GM19351 (cell line): Measurements from ENCODE around the gene VN1R5.
"Not testable (repeated sequence)": the region's sequence is repeated elsewhere in the genome, so short reads cannot be mapped to it uniquely, and the experiment has no call there.

Experiments used
- ATAC-seq: cut with Tn5 transposase; IDR thresholded peaks from one replicate; pipeline ENCODE4 v1.9.1; 2021; ENCODE audit warnings: mild to moderate bottlenecking, moderate library complexity; ENCODE audit not compliant: unreplicated experiment

The VN1R5 gene

DNA sequence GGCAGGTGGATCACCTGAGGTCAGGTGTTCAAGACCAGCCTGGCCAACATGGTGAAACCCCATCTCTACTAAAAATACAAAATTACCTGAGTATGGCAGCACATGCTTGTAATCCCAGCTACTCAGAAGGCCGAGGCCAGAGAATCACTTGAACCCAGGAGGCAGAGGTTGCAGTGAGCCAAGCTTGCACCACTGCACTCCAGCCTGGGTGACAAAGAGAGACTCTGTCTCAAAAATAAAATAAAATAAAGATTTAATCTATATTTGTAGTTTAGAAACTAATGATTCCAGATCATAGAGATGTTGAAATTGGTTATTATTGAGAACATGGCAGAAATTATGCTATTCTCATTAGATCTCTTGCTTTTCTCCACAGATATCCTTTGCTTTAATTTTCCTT is at the start of gene VN1R5:
Gene VN1R5, plus strand, starts transcription at position 301 of the 400 bp plus-strand sequence.
- ATAC-seq = not testable (repeated sequence)

DNA sequence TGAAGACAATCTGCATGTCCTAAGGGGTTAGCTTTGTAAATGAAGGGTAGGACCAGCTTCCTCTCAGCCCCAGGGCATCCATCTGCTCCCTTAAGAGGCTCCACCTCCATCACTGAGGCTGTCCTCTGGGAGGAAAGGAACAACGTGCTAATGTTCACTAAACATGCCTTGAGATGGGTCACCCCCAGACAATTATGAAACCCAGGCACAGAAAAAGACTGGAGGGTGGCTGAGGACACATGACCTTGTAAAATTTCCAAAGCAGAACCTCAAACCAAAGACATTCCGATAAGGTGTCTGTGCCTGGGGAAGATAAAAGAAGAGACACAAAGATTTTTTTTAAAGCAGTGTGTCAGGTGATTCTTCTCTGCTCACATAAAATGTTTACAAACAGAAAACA is 46.5 kb upstream of the VN1R5 start:
- ATAC-seq = no peak

DNA sequence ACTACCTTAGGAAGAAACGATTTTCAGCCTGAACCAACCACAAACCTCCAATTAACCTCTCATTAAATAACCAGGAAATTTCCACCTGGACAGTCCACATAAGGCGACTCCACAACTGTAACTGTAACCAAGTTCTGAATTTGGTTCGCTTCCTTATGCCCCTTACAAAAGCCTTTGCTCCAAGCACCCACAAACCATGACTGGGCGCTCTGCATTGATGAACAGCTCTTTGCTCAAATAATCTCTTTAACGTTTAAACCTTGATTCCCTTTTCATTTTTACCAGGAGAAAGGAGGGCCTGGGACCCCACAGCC is 45.9 kb upstream of the VN1R5 start:
- ATAC-seq = peak; percentile 11

DNA sequence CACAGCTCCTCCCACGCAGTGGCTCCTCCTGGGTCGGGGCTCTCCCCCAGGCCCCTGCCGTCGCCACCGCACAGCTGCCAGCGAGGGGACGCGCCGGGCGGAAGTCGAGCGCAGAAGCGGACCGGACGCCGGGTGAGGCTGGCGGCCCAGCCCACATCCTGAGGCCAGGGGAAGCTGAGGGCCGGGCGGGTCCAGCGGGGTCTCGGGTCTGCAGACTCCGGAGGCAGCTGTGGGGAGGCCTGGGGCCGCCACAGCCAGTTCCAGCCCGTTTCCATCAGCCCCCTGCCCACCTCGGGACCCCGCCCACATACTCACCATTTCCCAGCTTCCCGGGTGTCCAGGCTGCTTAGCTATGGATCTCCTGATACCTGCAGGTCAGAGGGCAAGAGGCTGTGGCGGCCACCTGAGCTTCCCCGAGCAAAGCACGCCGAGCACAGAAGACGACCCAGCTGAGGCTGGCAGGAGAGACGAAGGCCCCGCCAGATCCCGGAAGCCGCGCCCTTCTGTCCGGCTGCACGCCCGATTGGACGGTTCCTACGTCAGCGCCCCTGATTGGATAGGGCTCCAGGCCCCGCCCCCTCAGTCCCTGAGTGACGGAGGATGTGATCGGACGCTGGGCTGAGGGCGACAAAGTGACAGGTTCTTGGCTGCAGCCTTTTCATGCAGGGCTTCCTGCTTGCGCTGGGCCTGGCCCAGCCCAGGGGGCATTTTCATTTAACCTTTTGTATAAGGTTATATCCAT is 45.3 kb upstream of the VN1R5 start:
- peak; percentile 86 for ATAC-seq

DNA sequence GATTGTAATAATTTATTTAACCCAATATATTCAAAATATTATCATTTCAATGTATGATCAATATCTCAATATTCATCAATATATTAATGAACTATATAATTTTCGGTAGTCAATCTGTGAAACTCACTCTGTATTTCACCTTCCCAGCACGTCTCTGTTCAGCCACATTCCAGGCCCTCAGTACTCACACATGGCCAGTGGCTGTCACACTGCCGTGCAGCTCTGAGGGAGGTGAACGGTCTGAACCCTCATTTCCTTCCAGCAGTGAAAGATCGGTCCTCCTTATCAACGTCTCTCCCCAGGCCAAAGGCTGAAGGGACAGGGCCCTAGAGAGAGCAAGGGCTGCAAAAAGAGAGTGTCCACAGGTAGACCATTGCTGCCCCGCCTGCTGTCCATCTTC is 44.5 kb upstream of the VN1R5 start:
- no peak for ATAC-seq

DNA sequence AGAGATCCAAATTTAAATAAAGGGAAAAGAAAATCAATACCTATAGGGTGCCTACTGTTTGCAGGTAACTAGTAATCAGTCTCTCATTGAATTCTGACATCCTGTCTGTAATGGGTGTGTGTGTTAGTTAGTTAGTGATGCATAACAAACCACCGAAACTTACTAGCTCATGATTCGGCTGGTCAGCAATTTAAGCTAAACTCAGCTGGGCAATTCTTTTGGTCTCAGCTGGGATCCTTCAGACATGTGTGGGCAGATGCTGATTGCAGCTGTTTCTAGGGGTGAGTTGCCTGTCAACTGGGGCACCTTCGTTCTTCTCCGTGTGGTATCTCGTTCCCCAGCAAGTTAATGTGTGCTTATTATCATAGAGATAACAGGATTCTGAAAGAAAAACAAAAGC is 43.9 kb upstream of the VN1R5 start:
- ATAC-seq = peak; percentile 49

DNA sequence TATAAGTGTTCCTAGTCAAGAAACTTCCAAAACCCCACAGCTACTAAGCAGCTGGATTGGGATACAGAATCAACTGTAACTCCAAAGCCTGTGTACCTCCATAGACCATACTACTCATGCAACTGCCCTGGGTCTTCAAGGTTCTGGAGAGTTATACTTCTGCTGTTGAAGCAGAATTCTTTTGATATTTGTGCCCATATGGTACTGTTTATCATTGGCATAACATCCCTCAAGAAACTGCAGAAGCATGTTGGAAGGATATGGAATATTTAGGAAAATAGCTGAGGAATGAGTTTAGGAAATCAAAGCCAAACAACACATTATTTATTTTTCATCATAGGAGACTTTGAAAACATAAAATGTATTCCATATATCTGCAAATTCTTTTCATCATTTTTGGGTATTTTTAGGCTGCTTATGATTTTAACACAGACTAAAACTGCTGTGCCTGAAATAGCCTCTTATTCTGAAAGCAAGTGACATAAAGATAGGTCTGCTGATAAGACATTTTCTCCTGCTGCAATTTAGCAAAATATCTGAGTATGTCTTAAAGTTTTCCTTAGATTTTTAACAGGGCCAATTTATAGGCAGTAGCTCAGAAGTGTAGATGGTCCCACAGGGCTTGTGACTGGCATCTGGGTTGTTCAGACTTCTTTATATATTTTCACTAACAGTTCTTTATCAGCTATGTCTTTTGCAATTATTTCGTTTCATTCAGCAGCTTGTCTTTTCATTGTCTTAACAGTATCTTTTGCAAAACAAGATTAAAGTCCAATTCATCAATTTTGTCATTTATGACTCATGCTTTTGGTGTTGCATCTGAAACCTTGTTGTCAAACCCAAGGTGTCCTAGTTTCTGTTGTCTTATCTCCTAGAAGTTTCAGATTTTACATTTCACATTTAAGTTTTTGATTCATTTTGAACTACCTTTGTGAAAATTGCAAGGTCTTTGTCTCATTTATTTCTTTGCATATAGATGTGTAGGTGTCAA is 43.0 kb upstream of the VN1R5 start:
- no peak for ATAC-seq

DNA sequence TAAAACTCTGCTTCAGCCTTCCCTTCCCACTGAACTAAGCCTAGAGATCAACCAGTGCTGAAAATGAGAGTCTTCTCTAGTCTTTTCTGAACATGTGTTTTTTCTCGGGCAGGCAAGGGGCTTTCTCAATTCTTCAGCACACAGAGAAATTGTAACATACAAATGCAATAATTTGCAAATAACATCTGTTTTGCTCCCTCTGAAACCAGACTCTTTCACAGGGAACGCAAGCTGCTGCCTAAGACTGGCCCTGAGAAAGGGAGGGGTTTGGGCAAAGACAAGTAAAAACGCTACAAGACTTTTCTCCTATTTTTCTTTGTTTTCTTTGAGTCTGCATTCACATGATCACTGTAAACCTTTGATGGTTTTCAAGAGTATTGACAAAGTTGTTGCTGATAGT is 39.6 kb upstream of the VN1R5 start:
- no peak for ATAC-seq

DNA sequence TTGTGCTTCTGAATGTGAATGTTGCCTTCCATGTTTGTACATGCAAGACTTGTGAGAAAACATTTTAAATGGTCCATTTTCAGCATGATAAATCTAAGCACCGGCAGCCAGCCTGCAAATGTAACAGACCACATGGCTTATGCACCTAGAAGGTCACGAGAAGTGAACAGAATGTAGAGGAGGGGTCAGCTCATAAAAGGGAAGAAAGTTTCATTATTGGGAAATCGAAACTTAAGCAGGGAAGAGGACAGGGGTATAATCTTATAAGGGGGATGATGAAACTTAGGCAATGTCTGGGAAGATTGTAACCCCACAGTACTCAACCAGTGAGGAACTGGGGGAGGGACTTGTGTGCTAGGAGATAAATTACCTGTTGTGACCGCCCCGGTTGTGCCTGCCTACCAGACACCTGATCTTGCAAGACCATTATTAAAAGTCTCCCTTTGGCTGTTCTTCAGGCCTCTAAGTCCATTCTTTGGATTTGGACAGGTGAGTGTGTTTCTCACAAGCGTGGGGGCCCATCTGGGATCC is 37.7 kb upstream of the VN1R5 start:
- ATAC-seq = no peak

DNA sequence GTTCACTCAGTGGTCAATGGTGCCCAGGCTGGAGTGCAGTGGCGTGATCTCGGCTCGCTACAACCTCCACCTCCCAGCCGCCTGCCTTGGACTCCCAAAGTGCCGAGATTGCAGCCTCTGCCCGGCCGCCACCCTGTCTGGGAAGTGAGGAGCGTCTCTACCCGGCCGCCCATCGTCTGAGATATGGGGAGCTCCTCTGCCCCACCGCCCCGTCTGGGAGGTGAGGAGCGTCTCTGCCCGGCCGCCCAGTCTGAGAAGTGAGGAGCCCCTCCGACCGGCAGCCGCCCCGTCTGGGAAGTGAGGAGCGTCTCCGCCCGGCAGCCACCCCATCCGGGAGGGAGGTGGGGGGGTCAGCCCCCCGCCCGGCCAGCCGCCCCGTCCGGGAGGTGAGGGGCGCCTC is 35.6 kb upstream of the VN1R5 start:
- ATAC-seq = not testable (repeated sequence)

DNA sequence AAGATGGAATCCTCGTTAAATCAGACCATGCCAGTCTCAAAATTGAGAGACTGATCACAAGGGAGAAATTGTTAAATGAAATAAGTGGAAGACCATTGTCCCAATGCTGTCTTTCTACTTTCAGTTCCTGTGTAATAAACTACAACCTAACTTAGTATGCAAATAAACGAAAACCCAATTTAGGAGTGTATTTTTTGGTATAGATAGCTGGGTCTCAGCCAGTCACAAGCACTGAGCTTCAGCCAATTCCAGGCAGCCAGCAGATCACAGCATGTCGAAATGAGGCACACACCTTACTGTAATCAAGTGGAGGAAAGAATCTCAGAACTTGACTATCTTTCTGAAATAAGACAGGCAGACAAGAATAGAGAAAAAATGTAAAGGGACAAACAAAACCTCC is 33.0 kb upstream of the VN1R5 start:
- no peak for ATAC-seq

DNA sequence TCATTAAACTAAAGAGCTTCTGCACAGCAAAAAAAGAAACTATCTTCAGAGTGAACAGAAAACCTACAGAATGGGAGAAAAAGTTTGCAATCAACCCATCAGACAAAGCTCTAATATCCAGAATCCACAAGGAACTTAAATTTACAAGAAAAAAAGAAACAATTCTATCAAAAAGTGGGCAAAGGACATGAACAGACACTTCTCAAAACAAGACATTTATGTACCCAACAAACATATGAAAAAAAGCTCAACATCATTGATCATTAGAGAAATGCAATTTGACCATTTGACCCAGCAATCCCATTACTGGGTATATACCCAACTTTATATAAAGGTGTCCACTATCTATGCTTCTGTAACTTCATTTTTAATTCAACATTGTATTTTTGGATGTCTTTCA is 31.1 kb upstream of the VN1R5 start:
- no peak for ATAC-seq

DNA sequence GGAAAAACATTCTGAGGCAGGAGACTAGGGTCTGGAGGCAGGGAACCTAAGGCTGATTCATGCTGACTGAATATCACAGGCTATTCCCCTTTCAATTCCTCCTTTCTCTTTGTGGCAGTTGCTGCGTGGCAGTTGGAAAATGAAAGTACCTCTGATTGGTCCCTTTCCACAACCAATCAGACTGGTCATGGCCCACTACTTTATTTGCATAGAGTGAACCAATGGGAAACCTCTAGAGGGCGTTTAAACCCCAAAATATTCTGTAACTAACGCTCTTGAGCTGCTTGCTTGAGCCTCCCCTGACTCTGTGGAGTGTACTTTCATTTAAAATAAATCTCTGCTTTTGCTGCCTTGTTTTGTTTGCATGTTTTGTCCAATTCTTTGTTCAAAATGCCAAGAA is 27.7 kb upstream of the VN1R5 start:
- ATAC-seq = no peak

DNA sequence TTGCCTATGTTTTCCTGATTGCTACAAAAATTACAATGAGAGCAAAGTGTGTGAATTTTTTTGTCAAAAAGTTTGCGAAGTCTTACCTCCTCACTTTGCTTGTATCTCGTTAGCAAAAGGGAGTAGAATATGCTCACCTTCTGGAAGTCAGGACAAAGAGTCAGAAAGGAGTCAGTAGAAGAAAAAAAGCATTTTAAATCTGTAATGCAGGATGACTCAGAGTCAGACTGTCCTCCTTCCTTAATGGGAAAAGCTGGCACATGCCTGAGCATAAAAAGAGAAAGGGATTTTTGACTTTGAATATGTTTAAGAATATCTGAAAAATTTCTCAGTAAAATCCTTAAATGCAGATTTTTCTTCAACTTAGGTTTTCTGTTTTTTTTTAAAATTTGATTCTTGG is 14.2 kb upstream of the VN1R5 start:
- ATAC-seq = no peak

DNA sequence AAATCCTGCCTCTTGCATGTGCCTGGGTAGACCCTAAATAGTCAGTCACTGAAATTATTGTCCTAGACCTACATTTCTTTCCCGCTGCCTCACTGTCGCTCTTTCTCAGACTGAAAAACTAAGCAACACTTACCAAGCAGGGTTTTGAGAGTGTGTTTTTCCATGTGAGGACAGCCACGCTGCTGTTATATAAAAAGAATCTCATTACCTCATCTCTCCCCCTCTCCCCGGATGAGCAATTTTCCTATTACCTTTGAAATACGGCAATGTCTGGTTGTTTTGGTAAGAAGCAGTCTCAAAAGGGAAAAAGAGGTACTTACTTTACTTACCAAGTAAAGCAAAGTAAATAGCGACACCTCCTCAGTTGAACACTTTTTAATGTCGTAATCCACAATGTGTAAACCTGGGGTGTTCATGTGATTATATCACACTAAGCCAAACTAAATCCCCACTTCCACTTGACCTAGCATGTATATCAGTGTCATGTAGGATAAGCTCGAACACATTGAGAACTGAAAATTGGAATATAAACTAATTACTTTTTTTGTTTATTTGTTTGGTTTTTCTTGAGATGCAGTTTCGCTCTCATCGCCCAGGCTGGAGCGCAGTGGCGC is 12.2 kb upstream of the VN1R5 start:
- no peak for ATAC-seq

DNA sequence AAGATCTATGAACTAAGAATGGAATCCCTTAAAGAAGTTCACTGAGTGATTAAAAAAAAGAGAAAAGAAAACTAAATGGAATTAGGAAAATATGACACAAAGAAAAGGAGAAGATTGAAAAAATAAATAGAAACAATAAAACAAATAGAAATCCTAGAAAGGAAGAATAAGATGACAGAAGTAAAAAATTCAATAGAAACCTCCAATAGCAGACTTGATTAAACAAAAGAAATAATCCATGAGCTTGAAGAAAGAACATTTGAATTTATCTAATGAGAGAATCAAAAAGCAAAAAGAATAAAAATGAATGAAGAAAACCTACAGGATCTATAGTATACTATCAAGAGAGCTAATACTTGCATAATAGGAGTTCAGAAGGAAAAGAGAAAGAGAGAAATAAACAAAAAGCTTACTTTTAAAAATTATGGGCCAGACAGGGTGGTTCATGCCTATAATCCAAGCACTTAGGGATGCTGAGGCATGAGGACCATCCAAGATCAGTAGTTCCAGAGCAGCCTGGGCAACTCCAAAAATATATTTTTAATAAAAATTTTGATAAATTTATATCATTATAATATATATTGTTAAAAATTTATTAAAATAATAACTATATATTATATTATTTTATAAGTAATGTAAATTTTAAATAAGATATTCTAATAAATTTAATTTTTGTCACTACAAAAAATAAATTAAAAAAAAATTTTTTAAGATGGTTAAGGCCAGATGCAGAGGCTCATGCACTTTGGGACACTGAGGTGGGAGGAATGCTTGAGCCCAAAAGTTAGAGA is 9.4 kb upstream of the VN1R5 start:
- ATAC-seq = no peak

DNA sequence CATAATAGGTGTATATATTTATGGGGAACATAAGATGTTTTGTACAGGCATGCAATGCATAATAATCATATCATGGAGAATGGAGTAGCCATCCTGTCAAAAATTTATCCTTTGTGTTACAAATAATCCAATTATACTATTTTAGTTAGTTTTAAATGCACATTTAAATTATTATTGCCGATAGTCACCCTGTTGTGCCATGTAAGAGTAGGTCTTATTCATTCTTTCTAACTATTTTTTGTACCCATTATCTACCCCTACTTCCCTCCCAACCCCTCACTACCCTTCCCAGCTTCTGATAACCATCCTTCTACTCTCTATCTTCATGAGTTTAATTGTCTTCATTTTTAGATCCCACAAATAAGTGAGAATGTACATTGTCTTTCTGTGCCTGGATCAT is 8.3 kb upstream of the VN1R5 start:
- no peak for ATAC-seq

DNA sequence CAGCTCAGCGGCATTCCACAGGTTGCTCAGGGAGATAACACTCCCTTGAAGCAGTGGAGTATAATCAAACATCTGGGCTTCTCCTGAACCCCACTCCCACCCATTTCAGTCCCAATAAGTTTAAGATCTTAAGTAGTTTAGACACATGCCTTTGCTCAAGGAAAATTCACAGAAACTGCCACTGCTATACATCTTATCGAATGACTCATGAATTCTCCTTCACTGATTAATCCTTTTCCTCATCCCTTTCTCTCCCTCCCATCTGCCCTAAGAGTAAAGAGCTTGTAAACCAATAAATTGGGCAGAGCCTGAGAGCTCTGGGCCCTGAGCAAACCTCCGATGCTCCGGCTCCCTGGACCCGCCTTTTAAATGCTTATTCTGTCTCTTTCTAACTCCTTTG is 10.2 kb downstream of the VN1R5 start:
- no peak for ATAC-seq

DNA sequence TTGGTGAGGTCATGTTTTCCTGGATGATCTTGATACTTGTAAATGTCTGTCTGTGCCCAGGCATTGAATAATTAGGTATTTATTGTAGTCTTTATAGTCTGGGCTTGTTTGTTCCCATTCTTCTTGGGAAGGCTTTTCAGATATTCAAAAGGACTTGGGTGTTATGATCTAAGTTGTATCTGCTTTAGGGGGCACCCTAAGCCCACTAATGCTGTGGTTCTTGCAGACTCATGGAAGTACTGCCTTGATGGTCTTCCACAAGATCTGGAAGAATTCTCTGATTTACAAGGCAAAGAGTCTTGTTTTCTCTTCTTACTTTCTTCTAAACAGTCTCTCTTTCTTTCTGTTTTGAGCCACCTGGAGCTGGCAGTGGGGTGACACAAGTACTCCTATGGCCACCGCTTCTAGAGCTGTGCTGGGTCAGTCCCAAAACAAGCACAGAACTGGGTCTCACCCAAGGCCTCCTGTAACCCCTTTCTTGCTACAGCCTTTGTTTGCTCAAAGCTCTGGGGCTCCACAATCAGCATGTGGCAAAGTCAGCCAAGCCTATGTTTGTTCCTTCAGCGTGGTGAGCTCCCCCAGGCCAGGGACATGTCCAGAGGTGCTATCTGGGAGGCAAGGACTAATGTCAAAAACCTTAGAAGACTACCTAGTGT is 12.6 kb downstream of the VN1R5 start:
- no peak for ATAC-seq

DNA sequence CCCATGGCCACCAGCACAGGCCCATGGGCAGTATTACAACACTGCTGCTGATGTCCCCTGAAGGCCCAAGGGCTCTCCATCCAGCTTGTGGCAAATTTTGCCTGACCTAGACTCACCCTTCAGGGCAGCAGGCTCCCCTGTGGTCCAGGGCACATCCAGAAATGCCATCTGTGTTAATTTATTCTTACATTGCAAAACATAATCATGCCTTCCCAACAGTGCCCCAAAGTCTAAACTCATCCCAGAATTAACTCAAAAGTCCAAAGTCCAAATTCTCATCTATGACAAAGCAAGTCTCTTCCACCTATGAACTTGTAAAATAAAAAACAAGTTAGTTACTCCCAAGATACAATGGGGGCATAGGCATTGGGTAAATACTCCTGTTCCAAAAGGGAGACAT is 13.3 kb downstream of the VN1R5 start:
- ATAC-seq = no peak
